ENCODE measurements around the gene CD207.

DNA sequence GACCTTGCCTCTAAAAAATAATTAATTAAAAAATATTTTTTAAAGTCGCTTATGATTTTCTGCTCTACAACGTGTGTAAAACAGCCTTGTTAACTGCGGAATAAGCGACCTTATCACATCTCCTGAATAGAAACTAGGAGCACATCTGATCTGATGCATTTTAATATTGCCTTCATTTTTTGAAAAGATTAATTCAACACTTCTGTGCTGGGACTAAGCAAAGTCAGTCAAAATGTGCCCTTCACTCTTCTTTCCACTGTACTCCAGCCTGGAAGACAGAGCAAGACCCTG, 27.8 kb downstream of the CD207 start:
- no peak for TF ChIP-seq EZH2 (IDR thresholded peaks at IDR 0.05; ENCODE audit: insufficient read depth, poor library complexity, severe bottlenecking)
- no peak for TF ChIP-seq EZH2phosphoT487 (IDR thresholded peaks at IDR 0.05; ENCODE audit: insufficient read depth, low read depth)
